Measurements from ENCODE around the gene TWSG1. TPM values are rescaled to one million over a fixed set of nuclear protein-coding genes. Genes with fewer than 3 reads are reported as not detected.
"Not testable (repeated sequence)": the region's sequence is repeated elsewhere in the genome, so short reads cannot be mapped to it uniquely, and the experiment has no call there.

TWSG1 gene
- total RNA-seq, 1 donor from 2014 or later = 7.1 TPM

DNA sequence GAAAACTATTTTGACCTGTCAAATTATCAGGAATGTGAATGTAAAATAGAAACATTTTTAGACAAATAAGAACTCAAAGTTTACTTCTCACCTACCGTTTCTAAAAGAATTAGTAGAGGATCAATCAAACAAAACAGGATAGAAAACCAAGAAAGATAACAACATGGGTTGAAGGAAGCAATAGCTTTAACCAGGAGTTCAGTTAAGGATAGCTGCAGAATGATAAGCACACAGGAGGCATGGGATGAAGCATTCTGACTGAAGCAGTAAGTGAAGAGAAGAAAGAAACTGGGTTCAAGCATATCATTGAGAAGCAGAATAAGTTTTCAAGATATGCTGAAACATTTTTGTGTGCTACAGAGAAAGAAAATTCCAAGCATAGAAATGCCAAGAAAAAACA lies 52.3 kb downstream of the TWSG1 start:
- intact Hi-C loops (cut with micrococcal nuclease) = no loop called here

DNA sequence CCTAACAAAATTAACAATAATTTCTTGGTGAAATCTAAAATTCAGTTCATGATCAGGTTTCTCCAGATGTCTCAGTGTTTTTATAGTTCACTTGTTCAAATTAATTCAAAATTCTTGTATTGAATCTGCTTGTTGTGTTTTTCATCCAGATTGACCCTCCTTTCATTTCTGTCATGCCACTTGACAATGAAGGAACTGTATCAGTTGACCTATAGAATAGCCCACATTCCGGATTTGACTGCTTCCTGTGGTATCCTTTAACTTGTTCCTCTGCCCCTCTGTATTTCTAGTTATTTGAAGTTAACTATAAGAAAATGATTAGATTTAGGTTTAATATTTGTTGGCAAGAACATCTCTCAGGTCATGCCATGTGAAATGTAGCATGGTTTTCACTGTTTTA lies 53.3 kb downstream of the TWSG1 start:
- intact Hi-C loops (cut with micrococcal nuclease) = no loop called here

DNA sequence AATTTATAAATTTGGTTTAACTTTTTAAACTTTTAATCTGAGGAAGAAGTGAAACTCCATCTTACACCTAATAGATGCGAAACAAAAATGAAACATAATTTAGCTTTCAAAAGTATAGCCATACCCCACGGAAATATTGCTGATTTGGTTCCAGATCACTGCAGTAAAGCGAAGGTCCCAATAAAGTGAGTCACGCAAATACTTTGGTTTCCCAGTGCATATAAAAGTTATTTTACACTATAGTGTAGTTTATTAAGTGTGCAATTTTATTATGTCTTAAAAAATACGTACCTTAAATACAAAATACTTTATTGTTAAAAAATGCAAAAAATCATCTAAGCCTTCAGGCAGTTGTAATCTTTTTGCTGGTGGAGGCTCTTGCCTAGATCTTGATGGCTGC lies 55.1 kb downstream of the TWSG1 start:
- intact Hi-C loops (cut with micrococcal nuclease) = no loop called here

DNA sequence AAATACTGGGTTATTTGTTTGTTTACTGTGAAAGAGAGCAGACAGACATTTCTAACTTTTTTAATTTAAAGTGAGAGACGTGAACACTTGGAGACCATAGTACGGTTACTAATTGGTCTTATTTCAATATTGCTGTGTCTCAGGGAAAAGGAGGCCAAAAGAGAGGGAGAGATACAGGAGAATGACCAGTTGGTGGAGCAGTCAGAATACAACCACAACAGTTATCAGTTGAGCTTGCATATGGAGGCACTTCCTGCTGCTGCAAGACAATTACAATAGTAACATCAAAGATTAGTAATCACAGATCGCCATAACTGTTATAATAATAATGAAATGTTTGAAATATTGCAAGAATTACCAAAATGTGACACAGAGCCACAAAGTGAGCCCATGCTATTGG lies 58.2 kb downstream of the TWSG1 start:
- intact Hi-C loops (cut with micrococcal nuclease) = no loop called here

DNA sequence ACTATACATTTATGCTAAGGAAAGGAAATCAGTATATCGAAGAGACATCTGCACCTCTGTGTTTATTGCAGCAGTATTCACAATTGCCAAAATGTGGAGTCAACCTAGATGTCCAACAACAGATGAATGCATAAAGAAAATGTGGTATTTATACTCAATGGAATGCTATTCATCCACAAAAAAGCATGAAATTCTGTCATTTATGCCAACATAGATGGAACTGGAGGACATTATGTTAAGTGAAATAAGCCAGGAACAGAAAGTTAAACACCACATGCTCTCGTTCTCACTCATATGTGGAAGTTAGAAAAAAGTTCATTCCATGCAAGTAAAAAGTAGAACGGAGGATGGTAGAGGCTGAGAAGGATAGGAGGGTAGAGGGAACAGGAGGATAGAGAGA lies 59.5 kb downstream of the TWSG1 start:
- intact Hi-C loops (cut with micrococcal nuclease) = no loop called here

DNA sequence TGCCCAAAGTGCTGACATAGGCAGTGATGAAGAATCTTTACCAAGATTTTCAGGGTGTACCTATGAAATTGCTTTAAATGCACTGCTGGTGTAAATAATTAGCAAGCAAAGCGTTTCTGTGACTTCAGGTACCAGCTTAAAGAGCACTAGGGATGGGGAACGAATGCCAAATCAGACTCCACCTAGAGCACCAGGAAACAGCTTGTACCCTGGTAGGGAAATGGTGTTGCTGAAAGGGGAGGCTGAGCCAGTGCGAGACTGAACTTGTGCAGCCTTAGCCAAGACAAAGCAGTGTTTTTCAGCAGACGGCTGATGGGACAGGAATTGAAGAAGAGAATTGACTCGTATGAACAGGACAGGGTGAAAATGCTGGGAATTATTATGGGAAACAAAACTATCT lies 65.6 kb downstream of the TWSG1 start:
- intact Hi-C loops (cut with micrococcal nuclease) = no loop called here

DNA sequence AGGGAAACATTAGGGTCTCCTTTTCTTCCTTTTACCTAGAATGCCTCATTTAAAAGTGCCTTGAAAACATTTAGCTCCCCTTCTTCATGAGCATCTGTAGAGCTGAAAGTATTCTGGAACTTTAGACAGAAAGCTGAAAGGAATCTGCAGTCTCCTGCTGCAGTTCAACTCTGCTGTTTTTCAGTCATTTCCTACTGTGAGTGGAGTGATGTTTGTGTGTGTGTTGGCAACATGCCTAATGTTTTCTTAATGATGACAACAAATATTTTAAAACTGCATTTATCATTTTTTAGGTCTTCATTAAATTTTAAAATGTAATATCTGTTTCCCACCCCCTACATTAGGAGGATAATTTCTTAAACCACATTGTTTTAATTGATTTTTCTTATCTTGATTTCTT lies 66.6 kb downstream of the TWSG1 start:
- intact Hi-C loops (cut with micrococcal nuclease) = no loop called here

DNA sequence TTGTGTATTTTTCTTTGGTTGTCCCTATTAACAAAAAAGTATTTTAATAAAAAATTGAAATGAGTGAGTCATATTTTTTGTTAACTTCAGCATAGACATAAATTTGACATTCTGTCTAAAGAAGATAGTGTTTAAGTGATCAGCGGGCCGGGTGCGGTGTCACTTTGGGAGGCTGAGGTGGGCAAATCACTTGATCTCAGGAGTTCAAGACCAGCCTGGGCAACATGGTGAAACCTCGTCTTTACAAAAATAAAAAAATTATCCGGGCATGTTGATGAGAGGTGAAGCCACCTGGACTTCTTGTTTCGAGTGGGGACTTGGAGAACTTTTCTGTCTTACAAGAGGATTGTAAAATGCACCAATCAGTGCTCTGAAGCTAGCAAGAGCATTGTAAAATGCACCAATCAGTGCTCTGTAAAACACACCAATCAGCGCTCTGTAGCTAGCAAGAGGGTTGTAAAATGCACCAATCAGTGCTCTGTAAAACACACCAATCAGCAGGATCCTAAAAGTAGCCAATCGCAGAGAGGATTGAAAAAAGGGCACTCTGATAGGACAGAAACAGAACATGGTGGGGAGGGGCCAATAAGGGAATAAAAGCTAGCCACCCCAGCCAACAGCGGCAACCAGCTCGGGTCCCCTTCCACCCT lies 67.9 kb downstream of the TWSG1 start:
- intact Hi-C loops (cut with micrococcal nuclease) = not testable (repeated sequence)

DNA sequence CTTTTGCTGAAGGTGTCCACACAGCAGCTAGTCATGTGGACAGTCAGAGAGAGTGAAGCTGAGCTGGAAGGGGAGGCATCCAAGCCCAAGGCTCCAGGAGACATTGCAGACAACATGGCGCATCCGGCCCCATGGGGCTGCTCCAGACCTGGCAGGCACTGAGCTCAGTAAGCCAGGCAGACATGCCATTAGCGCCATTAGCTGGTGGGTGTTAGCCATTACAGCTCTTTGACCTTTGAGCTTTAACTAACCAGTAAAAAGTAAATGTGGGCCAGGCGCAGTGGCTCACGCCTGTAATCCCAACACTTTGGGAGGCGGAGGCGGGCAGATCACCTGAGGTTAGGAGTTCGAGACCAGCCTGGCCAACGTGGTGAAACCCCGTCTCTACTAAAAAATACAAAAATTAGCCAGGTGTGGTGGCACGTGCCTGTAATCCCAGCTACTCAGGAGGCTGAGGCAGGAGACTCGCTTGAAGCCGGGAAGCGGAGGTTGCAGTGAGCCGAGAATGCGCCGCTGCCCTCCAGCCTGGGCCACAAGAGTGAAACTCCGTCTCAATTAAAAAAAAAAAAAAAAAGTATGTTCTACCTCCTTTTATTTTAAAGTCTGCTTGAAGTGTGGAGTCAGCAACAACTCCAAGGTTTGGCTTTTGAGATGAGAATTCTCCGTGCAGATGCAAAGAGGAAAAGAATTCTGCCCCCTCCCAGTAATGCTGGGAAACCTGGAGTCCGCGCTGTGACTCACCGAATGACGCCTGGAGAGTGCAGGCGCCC lies 69.4 kb downstream of the TWSG1 start:
- intact Hi-C loops (cut with micrococcal nuclease) = no loop called here

DNA sequence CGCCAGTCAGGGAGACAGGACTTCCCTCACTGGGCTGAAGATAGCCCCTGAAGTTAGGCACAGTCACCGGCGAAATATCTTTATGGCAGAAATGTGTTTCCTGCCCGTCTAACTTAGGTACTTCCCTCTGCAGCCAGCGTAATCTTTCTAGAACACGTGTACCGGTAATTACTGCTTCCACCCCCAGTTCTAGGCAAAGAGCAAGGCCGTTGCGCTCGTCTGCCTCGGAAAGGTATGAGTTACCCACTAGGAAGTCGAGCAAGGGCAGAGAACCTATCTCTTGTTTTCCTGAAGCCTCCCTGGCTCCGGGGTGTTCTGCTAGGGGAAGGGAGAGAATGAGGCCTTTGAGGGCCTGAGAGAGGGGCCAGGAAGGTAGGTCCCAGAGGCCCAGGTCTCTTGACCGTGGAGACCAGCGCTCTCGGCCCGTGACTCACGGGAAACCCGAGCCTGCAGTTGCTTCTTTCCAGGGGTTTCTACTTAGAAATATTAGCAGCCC lies 70.0 kb downstream of the TWSG1 start:
- intact Hi-C loops (cut with micrococcal nuclease) = no loop called here

DNA sequence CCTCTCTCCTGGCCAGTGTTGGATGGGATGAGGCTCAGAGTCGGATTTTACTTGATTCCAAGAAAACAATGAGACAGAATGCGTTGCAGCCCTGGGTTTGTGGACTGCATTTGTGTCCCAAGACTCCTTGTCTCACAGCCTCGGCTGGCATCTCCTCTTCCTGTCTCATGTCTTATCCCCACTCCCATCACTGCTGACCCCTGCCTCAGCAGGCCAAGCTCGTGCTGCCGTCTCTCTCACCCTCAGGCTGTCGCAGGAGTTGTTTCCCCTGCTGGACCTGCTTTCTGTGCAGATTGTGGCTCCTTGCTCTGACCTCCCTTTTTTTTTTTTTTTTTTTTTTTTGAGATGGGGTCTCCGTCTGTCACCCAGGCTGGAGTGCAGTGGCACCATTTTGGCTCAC lies 70.6 kb downstream of the TWSG1 start:
- intact Hi-C loops (cut with micrococcal nuclease) = no loop called here

DNA sequence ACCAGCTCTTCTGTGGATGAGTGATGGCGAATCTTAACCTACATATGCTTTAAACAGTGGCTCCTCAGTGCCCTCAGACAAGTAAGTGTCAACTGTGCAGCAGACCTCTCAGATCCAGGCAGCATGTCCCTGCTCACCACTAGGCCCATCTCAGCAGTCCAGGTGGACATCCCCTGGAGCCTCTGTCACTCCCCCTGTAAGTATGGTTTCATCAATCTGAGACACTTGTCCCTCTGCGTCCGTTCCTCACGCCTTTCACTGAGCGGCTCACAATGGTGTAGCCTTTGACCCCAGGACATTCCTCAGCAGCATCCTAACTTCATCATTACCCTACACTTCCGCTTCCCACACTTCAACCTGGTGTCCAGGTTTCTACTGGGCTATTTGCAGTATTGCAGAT lies 71.4 kb downstream of the TWSG1 start:
- intact Hi-C loops (cut with micrococcal nuclease) = no loop called here

DNA sequence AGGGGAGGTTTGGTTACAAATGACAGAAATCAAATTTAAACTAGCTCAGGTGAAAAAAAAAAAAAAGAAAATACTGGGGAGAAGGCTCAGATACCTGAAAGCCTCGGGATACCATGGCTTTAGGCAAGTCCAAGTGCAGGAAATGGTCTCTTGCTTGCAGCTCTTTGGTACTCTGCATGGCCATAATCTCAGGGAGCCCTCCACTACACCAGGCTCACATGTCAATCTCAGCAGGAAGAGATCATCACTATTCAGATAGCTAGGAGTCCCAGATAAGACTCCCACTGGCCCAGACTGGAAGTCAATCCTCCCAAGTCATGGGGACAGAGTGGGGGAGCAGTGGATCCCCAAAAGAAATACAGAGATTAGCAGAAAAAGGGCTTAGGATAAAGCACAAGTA lies 75.9 kb downstream of the TWSG1 start:
- intact Hi-C loops (cut with micrococcal nuclease) = no loop called here

DNA sequence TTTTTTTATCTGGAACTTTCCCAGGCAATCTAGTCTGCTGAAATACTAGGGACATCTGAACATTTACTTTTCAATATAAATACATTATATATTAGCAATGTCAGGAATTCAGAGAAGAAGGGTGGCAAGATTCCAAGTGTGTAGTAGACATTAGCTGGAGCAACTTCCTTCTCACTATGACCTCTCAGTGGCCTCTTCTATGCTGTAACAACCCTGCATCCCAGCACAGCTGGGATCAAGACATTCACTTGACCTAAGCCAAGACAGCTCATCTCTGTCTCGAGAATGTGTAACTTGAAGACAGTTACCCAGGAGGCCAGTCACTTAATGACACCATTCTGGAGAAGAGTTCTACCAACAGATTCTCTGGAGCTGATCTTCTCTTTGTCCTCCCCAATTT lies 79.0 kb downstream of the TWSG1 start:
- intact Hi-C loops (cut with micrococcal nuclease) = no loop called here

DNA sequence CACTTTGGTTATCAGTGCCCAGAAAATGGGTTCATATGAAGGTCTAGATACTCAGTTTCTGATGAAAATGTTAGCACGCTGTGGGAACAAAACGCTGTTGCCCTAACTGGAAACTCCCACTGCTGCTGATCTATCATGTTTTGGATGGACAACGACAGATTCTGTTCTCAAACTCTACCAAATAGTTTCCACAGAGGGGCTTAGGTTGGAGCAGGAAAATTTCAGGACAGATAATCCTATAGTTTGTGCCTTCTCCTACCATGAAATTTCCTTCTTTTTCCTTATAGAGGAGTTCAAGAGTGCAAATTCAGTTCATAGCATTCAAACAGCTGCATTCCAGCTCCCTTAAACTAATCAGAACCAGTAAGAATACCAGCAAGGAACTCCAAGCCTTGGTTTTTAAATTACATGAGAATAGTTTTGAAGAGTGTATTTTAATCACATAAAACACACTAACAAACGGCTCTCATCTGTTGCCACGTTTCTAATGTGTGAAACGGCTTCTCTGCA lies 82.0 kb downstream of the TWSG1 start:
- intact Hi-C loops (cut with micrococcal nuclease) = no loop called here

DNA sequence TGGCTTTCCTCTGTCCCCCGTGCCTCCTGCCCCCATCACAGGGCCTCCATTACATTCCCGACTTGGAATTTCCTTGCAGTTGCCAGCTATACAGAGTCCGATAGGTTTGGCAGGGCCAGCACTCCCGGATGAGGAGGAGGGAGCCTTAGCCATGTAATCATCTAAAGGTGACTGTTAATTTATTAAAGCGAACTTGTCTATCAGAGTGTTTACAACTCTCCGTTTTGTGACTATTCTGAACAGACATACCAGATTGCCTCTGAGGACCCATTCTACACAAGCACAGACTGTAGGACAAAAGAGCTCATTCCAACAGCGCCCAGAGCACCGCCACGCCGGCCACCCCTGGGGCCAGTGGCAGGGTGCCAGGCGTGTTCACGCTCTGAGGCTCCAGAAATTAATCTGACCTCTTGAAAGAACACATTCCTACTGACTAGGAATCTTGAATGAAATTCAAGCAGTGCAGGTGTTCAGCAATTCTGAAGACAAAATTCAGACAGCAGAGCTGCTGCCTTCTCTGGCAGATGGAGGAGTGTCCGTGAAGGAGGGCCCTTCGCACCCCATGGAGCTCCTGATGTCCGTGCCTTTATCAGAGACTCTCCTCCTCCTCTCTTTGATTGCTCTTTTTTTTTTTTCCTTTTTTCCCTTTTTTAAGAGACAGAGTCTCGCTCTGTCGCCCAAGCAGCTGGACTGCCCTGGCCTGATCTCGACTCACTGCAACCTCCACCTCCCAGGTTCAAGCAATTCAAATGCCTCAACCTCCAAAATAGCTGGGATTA lies 82.7 kb downstream of the TWSG1 start:
- intact Hi-C loops (cut with micrococcal nuclease) = no loop called here

DNA sequence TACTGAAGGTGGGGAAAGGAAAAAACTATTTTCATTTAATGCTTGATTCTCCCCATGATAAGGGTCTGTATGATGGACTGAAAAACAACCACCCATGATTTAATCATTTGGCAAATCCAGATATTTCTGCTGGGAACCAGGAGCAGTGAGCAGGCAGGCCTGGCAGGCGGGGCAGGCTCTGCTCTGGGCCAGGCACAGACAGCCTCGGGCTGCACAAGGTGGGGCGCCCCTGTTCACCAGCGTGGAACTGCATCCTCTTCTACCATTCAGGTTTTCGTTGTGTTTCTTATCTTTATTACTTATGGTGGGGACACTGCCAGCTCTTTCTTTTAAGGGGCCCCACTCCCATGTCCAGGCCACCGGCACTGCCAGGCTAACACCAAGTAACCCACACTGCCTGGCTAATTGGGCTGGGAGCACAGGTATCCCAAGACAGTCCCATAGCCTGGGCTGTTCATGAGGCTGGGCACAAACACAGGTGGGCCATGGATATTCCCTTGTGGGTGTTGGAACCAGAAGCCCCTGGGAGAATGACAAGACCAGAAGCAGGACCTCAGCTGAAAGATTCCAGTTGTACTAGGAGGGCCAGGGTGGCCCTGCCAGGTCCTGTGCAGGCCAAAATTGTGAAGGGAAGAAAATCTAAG lies 83.6 kb downstream of the TWSG1 start:
- intact Hi-C loops (cut with micrococcal nuclease) = no loop called here

DNA sequence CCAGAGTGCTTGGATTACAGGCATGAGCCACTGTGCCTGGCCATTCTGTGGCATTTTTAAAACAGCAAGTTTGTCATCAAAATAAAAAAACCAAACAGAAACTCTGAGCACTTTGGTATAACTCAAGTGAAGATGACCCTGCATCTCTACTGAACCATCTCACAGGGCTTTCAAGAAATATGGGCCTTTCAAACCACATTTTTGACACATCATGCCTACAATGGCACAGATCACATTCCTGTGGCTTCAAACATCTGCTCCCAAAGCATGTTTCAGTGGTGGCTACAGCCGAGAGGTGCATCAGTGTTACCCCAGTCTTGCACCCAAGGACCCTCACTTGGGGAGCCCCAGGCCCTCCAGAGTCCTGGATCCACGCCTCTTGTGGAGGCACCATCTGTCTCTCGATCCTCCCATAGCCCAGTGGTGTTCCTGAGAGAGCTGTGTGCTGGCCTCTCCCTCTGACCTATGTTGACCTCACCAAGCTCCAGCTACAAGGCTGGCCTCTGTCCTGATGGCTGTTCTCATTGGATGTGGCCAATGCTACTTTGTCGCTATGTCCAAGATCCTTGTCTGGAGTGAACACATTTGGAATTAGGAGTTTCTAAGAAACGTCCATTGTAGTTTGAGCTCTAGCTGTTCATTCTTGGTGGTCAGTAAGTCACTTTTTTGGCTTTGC lies 85.5 kb downstream of the TWSG1 start:
- intact Hi-C loops (cut with micrococcal nuclease) = no loop called here

DNA sequence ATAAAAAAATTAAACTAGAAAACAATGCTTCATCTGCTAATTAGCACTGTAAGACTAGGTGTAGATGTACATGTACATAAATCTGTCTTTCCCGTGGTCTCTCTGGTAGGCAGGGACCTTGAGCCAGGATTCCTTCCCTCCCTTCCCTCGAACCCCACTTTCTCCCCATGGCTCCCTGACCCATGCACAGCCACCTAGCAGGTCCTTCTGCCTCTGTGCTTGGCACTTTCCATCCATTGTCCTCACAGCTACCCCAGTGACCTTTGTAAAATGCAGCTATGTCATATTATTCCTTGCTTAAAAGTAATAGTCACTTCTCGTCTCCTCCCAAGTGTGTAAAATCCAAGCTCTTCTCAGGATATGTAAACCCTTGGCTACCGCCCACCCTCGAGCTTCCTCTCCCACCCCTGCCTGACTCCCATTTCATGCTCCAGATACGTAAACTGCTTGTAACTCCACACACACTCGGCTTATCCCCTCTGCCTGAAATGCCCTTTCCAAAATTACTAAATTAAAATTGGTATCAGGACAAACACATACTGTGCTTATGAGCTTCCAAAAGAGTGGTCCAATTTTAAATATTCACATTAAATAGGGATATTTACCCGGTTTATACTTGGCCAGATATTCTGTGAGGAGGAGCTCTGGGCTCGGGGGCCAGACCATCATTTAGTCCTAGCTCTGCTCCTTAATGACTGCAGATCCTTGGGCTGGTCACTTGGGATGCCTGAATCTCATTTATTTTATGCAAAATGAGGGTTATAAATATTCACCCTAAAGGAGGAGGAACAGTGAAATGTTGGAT lies 86.7 kb downstream of the TWSG1 start:
- intact Hi-C loops (cut with micrococcal nuclease) = no loop called here

DNA sequence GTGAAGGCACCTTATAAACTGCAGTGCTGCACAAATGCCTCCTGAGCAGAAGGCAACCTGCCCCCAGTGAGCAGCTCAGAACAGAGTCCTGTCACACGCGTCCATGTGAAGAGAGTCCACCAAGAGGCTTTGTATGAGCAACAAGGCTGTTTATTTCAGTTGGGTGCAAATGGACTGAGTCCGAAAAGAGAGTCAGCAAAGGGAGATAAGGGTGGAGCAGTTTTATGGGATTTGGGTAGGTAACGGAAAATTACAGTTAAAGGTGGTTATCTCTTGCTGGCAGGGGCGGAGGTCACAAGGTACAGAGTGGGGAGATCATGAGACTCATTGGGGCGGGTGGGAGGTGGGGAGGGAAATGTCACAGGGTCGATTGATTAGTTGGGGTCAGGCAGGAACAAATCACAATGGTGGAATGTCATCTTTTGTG lies 87.3 kb downstream of the TWSG1 start:
- intact Hi-C loops (cut with micrococcal nuclease) = no loop called here

Measured in T-helper 2 cell treated with Interferon-gamma antibody and Interleukin-4, amounts not matched to agents 100 ng/mL and 5 ng/mL, for 36 hours (primary cell).